PC-3 (cell line): Measurements from ENCODE around the gene HOXC11. TPM values are rescaled to one million over a fixed set of nuclear protein-coding genes. Genes with fewer than 3 reads are reported as not detected.

ENCODE experiments used
- ATAC-seq: fragments of 200-7000 bp; cut with Tn5 transposase; 2 replicates; pipeline ENCODE4 v1.9.1; 2020; ENCODE audit warnings: mild to moderate bottlenecking, moderate library complexity
- BruUV-seq: library from RNA; stranded (reverse); fragments of 400-500 nt; replicated peaks from 2 replicates; lab custom pipeline; 2021; lab: Mats Ljungman, UMichigan
- CTCF ChIA-PET: fragments of 300-600 bp; sonication (Branson Sonifier 250); formaldehyde crosslinking; loops from one replicate; lab custom pipeline; 2022; ENCODE audit warnings: antibody characterized with exemption; lab: Charles Lee
- POLR2A ChIA-PET: fragments of 300-600 bp; sonication (Branson Sonifier 250); formaldehyde crosslinking; loops from one replicate; lab custom pipeline; 2022; ENCODE audit warnings: antibody characterized with exemption; ENCODE audit not compliant: unreplicated experiment; lab: Charles Lee
- DNase-seq: peaks from one replicate; pipeline ENCODE4 v3.0.0-alpha.2; 2015
- H2AFZ ChIP-seq: fragments of 300-600 bp; sonication (generic); 2 replicates; pipeline ENCODE4 v1.6.0; 2016; ENCODE audit warnings: antibody characterized with exemption, low read length
- H3F3A ChIP-seq: fragments of 300-600 bp; sonication (generic); one replicate; pipeline ENCODE4 v1.6.0; 2017; ENCODE audit warnings: antibody characterized with exemption, low read length, control low read depth, mild to moderate bottlenecking; ENCODE audit not compliant: unreplicated experiment
- H3K27ac ChIP-seq: fragments of 300-600 bp; sonication (generic); 2 replicates; pipeline ENCODE4 v1.5.1; 2016; ENCODE audit warnings: mild to moderate bottlenecking, low read length
- H3K27me3 ChIP-seq: fragments of 300-600 bp; sonication (generic); 2 replicates; pipeline ENCODE4 v1.6.1; 2016; ENCODE audit warnings: low read length, mixed read lengths
- H3K36me3 ChIP-seq: fragments of 300-600 bp; sonication (generic); 2 replicates; pipeline ENCODE4 v1.6.1; 2016; ENCODE audit warnings: low read depth, mixed run types, low read length, mixed read lengths
- H3K4me1 ChIP-seq: fragments of 300-600 bp; sonication (generic); 2 replicates; pipeline ENCODE4 v1.5.1; 2016; ENCODE audit warnings: low read length; ENCODE audit not compliant: insufficient read depth
- H3K4me2 ChIP-seq: fragments of 300-600 bp; sonication (generic); 2 replicates; pipeline ENCODE4 v1.6.0; 2016; ENCODE audit warnings: low read length
- H3K4me3 ChIP-seq: fragments of 300-600 bp; sonication (generic); 2 replicates; pipeline ENCODE4 v1.5.1; 2016; ENCODE audit warnings: mild to moderate bottlenecking, low read length, mixed read lengths
- H3K79me2 ChIP-seq: fragments of 300-600 bp; sonication (generic); 2 replicates; pipeline ENCODE4 v1.6.1; 2017; ENCODE audit warnings: low read length, mixed read lengths
- H3K9ac ChIP-seq: fragments of 300-600 bp; sonication (generic); 2 replicates; pipeline ENCODE4 v1.6.0; 2016; ENCODE audit warnings: mild to moderate bottlenecking, low read length
- H3K9me2 ChIP-seq: fragments of 300-600 bp; sonication (generic); replicated peaks from 2 replicates; pipeline ENCODE4 v1.6.1; 2016; ENCODE audit warnings: mixed run types, low read length, mixed read lengths
- H3K9me3 ChIP-seq: fragments of 300-600 bp; sonication (generic); 2 replicates; pipeline ENCODE4 v1.6.1; 2016; ENCODE audit warnings: low read length, mixed read lengths
- H4K20me1 ChIP-seq: fragments of 300-600 bp; sonication (generic); 2 replicates; pipeline ENCODE4 v1.6.1; 2016; ENCODE audit warnings: low read length, mixed read lengths
- CTCF ChIP-seq: fragments of 300-600 bp; sonication (generic); conservative IDR thresholded peaks from 2 replicates; pipeline ENCODE4 v1.5.1; 2017; ENCODE audit warnings: antibody characterized with exemption, low read depth, mild to moderate bottlenecking, low read length
- EZH2 ChIP-seq: fragments of 300-600 bp; sonication (generic); IDR thresholded peaks from one replicate; pipeline ENCODE4 v1.6.1; 2017; ENCODE audit warnings: antibody characterized with exemption, mild to moderate bottlenecking, low read length; ENCODE audit not compliant: unreplicated experiment
- EZH2phosphoT487 ChIP-seq: fragments of 300-600 bp; sonication (generic); IDR thresholded peaks from 2 replicates; pipeline ENCODE4 v1.6.1; 2018; ENCODE audit warnings: mild to moderate bottlenecking, antibody characterized with exemption, low read length, borderline replicate concordance
- intact Hi-C: fragments of 100-400 bp; cut with micrococcal nuclease; formaldehyde crosslinking; loops from 2 replicates; pipeline ENCODE4 v1.9.0; 2023
- total RNA-seq: library from RNA; depleted of rRNA; stranded (reverse); fragments of >200 nt; gene quantifications from 2 replicates; pipeline ENCODE4 v1.2.3, GENCODE V29; 2014

HOXC11 gene
- total RNA-seq, 1 experiment from 2014 or later = 0.84 TPM

- TF ChIP-seq EZH2 (no peak), EZH2phosphoT487 (no peak), CTCF (no peak)
- Histone ChIP-seq H3K27me3 (no peaks in the 10 kb centered on the region), H3K4me3 (no peak overlapping the region), H3K27ac (no peak overlapping the region), H3F3A (no peaks in the 10 kb centered on the region), H3K36me3 (no peaks in the 10 kb centered on the region), H3K9me3 (no peaks in the 10 kb centered on the region), H3K4me1 (peaks cover 35% of the 10 kb centered on the region), H3K79me2 (no peaks in the 10 kb centered on the region), H4K20me1 (no peaks in the 10 kb centered on the region), H3K4me2 (no peak overlapping the region), H2AFZ (no peak overlapping the region), H3K9me2 (no peaks in the 10 kb centered on the region), H3K9ac (no peak overlapping the region)
- CTCF ChIA-PET = no interaction called here
- no peak for DNase-seq
- BruUV-seq = no TSS peak
- no peak for ATAC-seq
- intact Hi-C loops = no loop called here
- POLR2A ChIA-PET = no interaction called here
These were observed 2.7 kb downstream of the HOXC11 start for GRCh38 chr12:53975479-53976152.

- no peaks in the 10 kb centered on the region for H4K20me1 ChIP-seq
- H3K9me3 ChIP-seq = no peaks in the 10 kb centered on the region
- no TSS peak for BruUV-seq
- H3K4me2 ChIP-seq = no peak overlapping the region
- H2AFZ ChIP-seq = no peak overlapping the region
- no peak for ATAC-seq
- peaks cover 35% of the 10 kb centered on the region for H3K4me1 ChIP-seq
- intact Hi-C loops = no loop called here
- no peaks in the 10 kb centered on the region for H3K79me2 ChIP-seq
- H3K27ac ChIP-seq = no peak overlapping the region
- H3F3A ChIP-seq = no peaks in the 10 kb centered on the region
- no peak for TF ChIP-seq CTCF
- DNase-seq = no peak
- H3K9ac ChIP-seq = no peak overlapping the region
- CTCF ChIA-PET = interaction anchor here (0.7 kb wide), 1 partner anchor 12 kb away, joined by 5 read pairs; no protein-coding TSS in a partner anchor
- H3K4me3 ChIP-seq = no peak overlapping the region
- no peaks in the 10 kb centered on the region for H3K36me3 ChIP-seq
- H3K27me3 ChIP-seq = no peaks in the 10 kb centered on the region
- POLR2A ChIA-PET = no interaction called here
- no peaks in the 10 kb centered on the region for H3K9me2 ChIP-seq
These were observed 3.4 kb downstream of the HOXC11 start for GRCh38 chr12:53976172-53976822.
